ENCODE results near the gene PRDM13. TPM values are rescaled to one million over a fixed set of nuclear protein-coding genes. Genes with fewer than 3 reads are reported as not detected.

The PRDM13 gene
- total RNA-seq, 1 experiment from 2014 or later: 1.3 TPM

- Mint-ChIP-seq H3K4me1 (ENCODE audit: low read depth, unreplicated experiment) (peaks cover 24% of the 10 kb centered on the region), H3K9me3 (ENCODE audit: low read depth, unreplicated experiment) (no peaks in the 10 kb centered on the region), H3K36me3 (ENCODE audit: insufficient read depth, unreplicated experiment) (peaks cover 34% of the 10 kb centered on the region), H3K27me3 (ENCODE audit: unreplicated experiment) (no peaks in the 10 kb centered on the region), H3K4me3 (ENCODE audit: low read depth, unreplicated experiment) (peak within 1 kb of the TSS; percentile 96), H3K27ac (ENCODE audit: unreplicated experiment) (peak within 1 kb of the TSS; percentile 96)
- BruUV-seq (replicated peaks): TSS peak; percentile 41
- intact Hi-C loops (cut with micrococcal nuclease; ENCODE audit: unreplicated experiment): no loop called here
- DNase-seq: peak; percentile 94
- CTCF ChIA-PET: interaction anchor here (0.7 to 0.8 kb wide), 2 partner anchors 20 to 47 kb away, joined by 4 to 6 read pairs; no protein-coding TSS in a partner anchor
- no peak for TF ChIP-seq CTCF (IDR thresholded peaks at IDR 0.05; ENCODE audit: unreplicated experiment)
These were observed 38.3 kb upstream of the PRDM13 start, which contains the start of gene CCNC for GRCh38 chr6:99568103-99568933. CCNC (minus strand) TSS chr6:99568660; CDS start chr6:99568527, 133 bp downstream.

DNA sequence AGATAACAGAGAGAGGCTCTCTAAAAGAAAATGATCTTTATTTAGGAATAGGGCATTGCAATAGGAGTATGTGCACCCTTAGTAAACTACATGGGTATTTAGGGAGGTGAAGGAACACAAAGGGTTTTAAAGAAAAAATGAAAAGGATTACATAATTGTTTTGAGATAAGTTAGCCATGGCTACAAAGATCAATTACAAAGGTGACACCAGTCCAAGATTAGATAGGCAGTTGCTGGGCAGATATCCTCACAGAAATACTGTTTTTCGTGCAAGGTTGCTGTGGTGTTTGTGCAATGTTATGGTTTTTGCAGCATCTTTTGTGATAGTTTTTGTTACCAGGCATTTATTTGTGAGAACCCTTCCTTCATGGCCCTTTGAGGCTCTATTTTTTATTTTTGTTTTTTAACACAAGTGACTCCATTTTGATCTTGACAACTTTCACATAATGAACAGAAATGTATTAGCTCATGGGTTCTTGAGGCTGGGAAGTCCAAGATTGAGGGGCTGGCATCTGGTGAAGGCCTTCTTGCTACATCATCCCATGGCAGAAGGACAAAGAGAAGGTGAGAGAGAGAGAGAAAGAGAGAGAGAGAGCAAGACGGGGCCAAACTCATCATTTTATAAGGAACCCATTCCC, 32.5 kb upstream of the PRDM13 start:
- no peak overlapping the region for H3K4me3 Mint-ChIP-seq (ENCODE audit: low read depth, unreplicated experiment)
- no peak for DNase-seq
- no peak for TF ChIP-seq CTCF (IDR thresholded peaks at IDR 0.05; ENCODE audit: unreplicated experiment)
- BruUV-seq (replicated peaks): no TSS peak
- H3K27ac Mint-ChIP-seq (ENCODE audit: unreplicated experiment): no peak overlapping the region
- peaks cover 5% of the 10 kb centered on the region for H3K36me3 Mint-ChIP-seq (ENCODE audit: insufficient read depth, unreplicated experiment)
- CTCF ChIA-PET: no interaction called here
- H3K4me1 Mint-ChIP-seq (ENCODE audit: low read depth, unreplicated experiment): no peaks in the 10 kb centered on the region
- H3K9me3 Mint-ChIP-seq (ENCODE audit: low read depth, unreplicated experiment): no peaks in the 10 kb centered on the region
- H3K27me3 Mint-ChIP-seq (ENCODE audit: unreplicated experiment): no peaks in the 10 kb centered on the region
- intact Hi-C loops (cut with micrococcal nuclease; ENCODE audit: unreplicated experiment): no loop called here

- CTCF ChIA-PET: no interaction called here
- BruUV-seq (replicated peaks): no TSS peak
- Mint-ChIP-seq H3K27me3 (ENCODE audit: unreplicated experiment) (no peaks in the 10 kb centered on the region), H3K27ac (ENCODE audit: unreplicated experiment) (no peak overlapping the region), H3K4me3 (ENCODE audit: low read depth, unreplicated experiment) (no peak overlapping the region), H3K36me3 (ENCODE audit: insufficient read depth, unreplicated experiment) (no peaks in the 10 kb centered on the region), H3K9me3 (ENCODE audit: low read depth, unreplicated experiment) (no peaks in the 10 kb centered on the region), H3K4me1 (ENCODE audit: low read depth, unreplicated experiment) (no peaks in the 10 kb centered on the region)
- DNase-seq: no peak
- intact Hi-C loops (cut with micrococcal nuclease; ENCODE audit: unreplicated experiment): no loop called here
- TF ChIP-seq CTCF (IDR thresholded peaks at IDR 0.05; ENCODE audit: unreplicated experiment): no peak
These were observed 30.9 kb upstream of the PRDM13 start for GRCh38 chr6:99575544-99576227.

GRCh38 chr6:99579781-99580180, 26.9 kb upstream of the PRDM13 start:
- DNase-seq: no peak
- no peak overlapping the region for H3K27ac Mint-ChIP-seq (ENCODE audit: unreplicated experiment)
- no peaks in the 10 kb centered on the region for H3K9me3 Mint-ChIP-seq (ENCODE audit: low read depth, unreplicated experiment)
- H3K4me1 Mint-ChIP-seq (ENCODE audit: low read depth, unreplicated experiment): no peaks in the 10 kb centered on the region
- no peak for TF ChIP-seq CTCF (IDR thresholded peaks at IDR 0.05; ENCODE audit: unreplicated experiment)
- no peak overlapping the region for H3K4me3 Mint-ChIP-seq (ENCODE audit: low read depth, unreplicated experiment)
- no peaks in the 10 kb centered on the region for H3K36me3 Mint-ChIP-seq (ENCODE audit: insufficient read depth, unreplicated experiment)
- CTCF ChIA-PET: no interaction called here
- no peaks in the 10 kb centered on the region for H3K27me3 Mint-ChIP-seq (ENCODE audit: unreplicated experiment)
- no TSS peak for BruUV-seq (replicated peaks)
- intact Hi-C loops (cut with micrococcal nuclease; ENCODE audit: unreplicated experiment): no loop called here
